A673 (cell line): Measurements from ENCODE around the gene DMP1.

Source experiments
- EZH2 ChIP-seq: fragments of 200-600 bp; sonication (generic); IDR thresholded peaks from 2 replicates; pipeline ENCODE4 v1.6.1; 2017; ENCODE audit warnings: borderline replicate concordance, low read depth, mild to moderate bottlenecking, mixed read lengths, antibody characterized with exemption, low read length; ENCODE audit not compliant: poor library complexity, severe bottlenecking
- TF ChIP-seq, protein P1 (sequence below): fragments of 300-800, 200-600 bp; sonication (generic); conservative IDR thresholded peaks from 2 replicates; pipeline ENCODE4 v1.5.1; 2017; ENCODE audit warnings: low read depth, mild to moderate bottlenecking, antibody characterized with exemption, low read length, moderate library complexity, mixed read lengths

- TF ChIP-seq EZH2, result no peak
- TF ChIP-seq, protein P1, sequence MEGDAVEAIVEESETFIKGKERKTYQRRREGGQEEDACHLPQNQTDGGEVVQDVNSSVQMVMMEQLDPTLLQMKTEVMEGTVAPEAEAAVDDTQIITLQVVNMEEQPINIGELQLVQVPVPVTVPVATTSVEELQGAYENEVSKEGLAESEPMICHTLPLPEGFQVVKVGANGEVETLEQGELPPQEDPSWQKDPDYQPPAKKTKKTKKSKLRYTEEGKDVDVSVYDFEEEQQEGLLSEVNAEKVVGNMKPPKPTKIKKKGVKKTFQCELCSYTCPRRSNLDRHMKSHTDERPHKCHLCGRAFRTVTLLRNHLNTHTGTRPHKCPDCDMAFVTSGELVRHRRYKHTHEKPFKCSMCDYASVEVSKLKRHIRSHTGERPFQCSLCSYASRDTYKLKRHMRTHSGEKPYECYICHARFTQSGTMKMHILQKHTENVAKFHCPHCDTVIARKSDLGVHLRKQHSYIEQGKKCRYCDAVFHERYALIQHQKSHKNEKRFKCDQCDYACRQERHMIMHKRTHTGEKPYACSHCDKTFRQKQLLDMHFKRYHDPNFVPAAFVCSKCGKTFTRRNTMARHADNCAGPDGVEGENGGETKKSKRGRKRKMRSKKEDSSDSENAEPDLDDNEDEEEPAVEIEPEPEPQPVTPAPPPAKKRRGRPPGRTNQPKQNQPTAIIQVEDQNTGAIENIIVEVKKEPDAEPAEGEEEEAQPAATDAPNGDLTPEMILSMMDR, result no peak
Observed at GRCh38 chr4:87624698-87625097, 25.4 kb upstream of the DMP1 start.
